HepG2 (cell line): Measurements from ENCODE around the gene DGKB. TPM values are rescaled to one million over a fixed set of nuclear protein-coding genes. Genes with fewer than 3 reads are reported as not detected.

Experiments used
- ATAC-seq: fragments of 200-7000 bp; cut with Tn5 transposase; 3 replicates; pipeline ENCODE4 v1.9.1; 2020; ENCODE audit warnings: mild to moderate bottlenecking, moderate library complexity
- BruUV-seq: library from RNA; stranded (reverse); fragments of 400-500 nt; replicated peaks from 2 replicates; lab custom pipeline; 2021; lab: Mats Ljungman, UMichigan
- CTCF ChIA-PET: fragments of 300-600 bp; formaldehyde crosslinking; extraction: SDS; loops from one replicate; lab custom pipeline; 2021; ENCODE audit warnings: low total read pairs, inconsistent platforms, low intra/inter-chr PET ratio; lab: Yijun Ruan, JAX
- POLR2A ChIA-PET: fragments of 350-600 bp; sonication (Branson Sonifier 250); formaldehyde crosslinking; loops from one replicate; lab custom pipeline; 2020; ENCODE audit warnings: antibody characterized with exemption, inconsistent platforms; lab: Yijun Ruan, JAX
- DNase-seq: peaks from one replicate; pipeline ENCODE4 v3.0.0-alpha.2; 2015; ENCODE audit warnings: low spot score
- FAIRE-seq: peaks from 3 replicates; lab custom pipeline; 2011; peaks lifted over from hg19 to GRCh38; lab: Jason Lieb, UNC
- H2AFZ ChIP-seq: one replicate; pipeline ENCODE4 v1.6.1; 2011; ENCODE audit warnings: low read length, inconsistent platforms
- H3K27ac ChIP-seq: fragments of 300-600 bp; 3 replicates; pipeline ENCODE4 v1.8.0; 2011; ENCODE audit warnings: mixed run types, mild to moderate bottlenecking, mixed read lengths, low read length, inconsistent platforms; ENCODE audit not compliant: insufficient read depth; ENCODE audit errors: extremely low read length
- H3K27me3 ChIP-seq, 2 experiments: fragments of 200-600 bp in 1 of 2; 2 replicates in 1 of 2; 3 replicates in 1 of 2; pipeline versions ENCODE4 v1.6.0 to v1.8.0; 2011; ENCODE audit warnings: low read length in 2 of 2, mild to moderate bottlenecking in 2 of 2, moderate library complexity in 2 of 2, inconsistent platforms in 1 of 2; ENCODE audit not compliant: insufficient read depth in 2 of 2, control insufficient read depth in 1 of 2
- H3K36me3 ChIP-seq, 2 experiments: fragments of 200-600 bp in 1 of 2; replicated peaks in 1 of 2; 2 replicates in 1 of 2; 3 replicates in 1 of 2; pipeline versions ENCODE4 v1.5.1 to v1.8.0; 2011; ENCODE audit warnings: low read length in 2 of 2, inconsistent platforms in 1 of 2; ENCODE audit not compliant: insufficient read depth in 2 of 2, control insufficient read depth in 1 of 2
- H3K4me1 ChIP-seq: 2 replicates; pipeline ENCODE4 v1.5.1; 2012; ENCODE audit warnings: low read length, inconsistent platforms; ENCODE audit not compliant: insufficient read depth
- H3K4me2 ChIP-seq: 2 replicates; pipeline ENCODE4 v1.6.0; 2011; ENCODE audit warnings: low read depth, low read length, inconsistent platforms
- H3K4me3 ChIP-seq, 3 experiments: fragments of 200-600 bp in 1 of 3; sonication (generic), shearing (Covaris generic) in 1 of 3; replicated peaks in 1 of 3; 2 replicates each; pipeline ENCODE4 v1.5.1; 2011 to 2016; ENCODE audit warnings: low read length in 3 of 3, inconsistent platforms in 2 of 3, low read depth in 2 of 3, mild to moderate bottlenecking in 2 of 3, control low read depth in 1 of 3, mixed read lengths in 1 of 3; ENCODE audit not compliant: insufficient read depth in 1 of 3
- H3K79me2 ChIP-seq: one replicate; pipeline ENCODE4 v1.6.1; 2011; ENCODE audit warnings: low read length, inconsistent platforms; ENCODE audit not compliant: insufficient read depth
- H3K9ac ChIP-seq: 2 replicates; pipeline ENCODE4 v1.6.0; 2011; ENCODE audit warnings: mild to moderate bottlenecking, low read depth, low read length, inconsistent platforms; ENCODE audit not compliant: insufficient read depth
- H3K9me3 ChIP-seq: 2 replicates; pipeline ENCODE4 v1.5.1; 2012; ENCODE audit warnings: mild to moderate bottlenecking, low read length
- H4K20me1 ChIP-seq: 2 replicates; pipeline ENCODE4 v1.6.0; 2011; ENCODE audit warnings: inconsistent platforms, mild to moderate bottlenecking, low read length, moderate library complexity; ENCODE audit not compliant: insufficient read depth
- HCFC1 ChIP-seq: fragments of 150-350 bp; IDR thresholded peaks from 2 replicates; pipeline ENCODE4 v1.6.1; 2014; ENCODE audit warnings: low read depth, low read length
- MBD4 ChIP-seq: IDR thresholded peaks from 2 replicates; pipeline ENCODE4 v1.6.1; 2012; ENCODE audit warnings: low read length, inconsistent platforms, borderline replicate concordance
- TBL1XR1 ChIP-seq: fragments of 150-350 bp; IDR thresholded peaks from 2 replicates; pipeline ENCODE4 v1.6.1; 2014; ENCODE audit warnings: borderline replicate concordance, low read length; ENCODE audit not compliant: partially characterized antibody
- TCF7 ChIP-seq: sonication (generic); IDR thresholded peaks from 2 replicates; pipeline ENCODE4 v1.6.1; 2016; ENCODE audit warnings: antibody characterized with exemption, low read depth
- ZNF24 ChIP-seq: fragments of 450-650 bp; IDR thresholded peaks from 2 replicates; pipeline ENCODE4 v1.6.1; 2017; ENCODE audit warnings: antibody characterized with exemption, mild to moderate bottlenecking
- ZNF781 ChIP-seq: sonication (generic); formaldehyde crosslinking; IDR thresholded peaks from 2 replicates; pipeline ENCODE4 v1.5.1; 2020; ENCODE audit warnings: borderline replicate concordance, mild to moderate bottlenecking, missing genetic modification reagents; ENCODE audit errors: not compliant biosample characterization
- in situ Hi-C: cut with HindIII; loops from 2 replicates; pipeline ENCODE4 v1.10.0; 2017; ENCODE audit warnings: low pct_unique_long_range_greater_than_20kb; ENCODE audit not compliant: extremely low pct_ligation_motif_present
- intact Hi-C: fragments of 100-400 bp; cut with micrococcal nuclease; formaldehyde crosslinking; loops from one replicate; pipeline ENCODE4 v1.10.0; 2022; ENCODE audit not compliant: unreplicated experiment
- polyA plus RNA-seq, 8 experiments: library from polyadenylated mRNA; depleted of rRNA in 3 of 8; stranded (reverse) in 7 of 8; unstranded in 1 of 8; fragments of >200 nt; fragmentation: Illumina TruSeq in 4 of 8; extraction: Trizol in 4 of 8; gene quantifications; 2 replicates each; pipeline versions ENCODE4 v1.2.1 to v1.2.3, GENCODE V29; 2011 to 2016; ENCODE audit warnings: low read depth in 4 of 8, missing spikeins in 1 of 8, mixed read lengths in 1 of 8; ENCODE audit not compliant: insufficient read depth in 1 of 8
- total RNA-seq, 5 experiments: library from RNA; depleted of rRNA; stranded (reverse); fragments of >200 nt; fragmentation: Illumina TruSeq; extraction: Trizol; gene quantifications; 2 replicates each; pipeline ENCODE4 v1.2.3, GENCODE V29; 2016; ENCODE audit warnings: low read depth in 1 of 5
- TF ChIP-seq, protein P1 (sequence below): sonication (generic); formaldehyde crosslinking; IDR thresholded peaks from 2 replicates; pipeline ENCODE4 v1.4.0; 2020; ENCODE audit warnings: missing genetic modification reagents
- TF ChIP-seq, protein P2 (sequence below): sonication (generic); formaldehyde crosslinking; IDR thresholded peaks from 2 replicates; pipeline ENCODE4 v1.5.1; 2020; ENCODE audit warnings: missing genetic modification reagents, mild to moderate bottlenecking, borderline replicate concordance

The DGKB gene
- total and polyA plus RNA-seq, 2 of the 13 experiments (the other 11 are each of a cell fraction or from before 2014, with no cell fraction given), result not detected

DNA sequence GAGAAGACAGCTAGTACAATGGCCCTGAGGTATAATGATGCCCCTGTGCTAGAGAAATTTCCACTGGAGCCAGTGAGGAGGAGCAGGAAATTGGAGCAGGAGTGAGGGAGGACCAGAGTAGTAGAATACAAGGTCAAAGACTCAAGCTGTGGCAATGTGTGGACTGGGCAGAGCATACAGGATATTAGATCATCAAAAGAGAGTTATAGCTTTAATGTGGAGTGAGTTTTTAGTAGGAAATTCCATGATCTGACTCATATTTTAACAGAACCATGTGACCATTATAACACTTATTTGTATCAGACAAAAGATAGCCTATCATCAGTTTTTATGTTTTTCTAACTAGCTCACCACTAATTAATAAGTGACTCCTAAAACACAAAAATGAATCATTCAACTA lies 154.1 kb downstream of the DGKB start:
- in situ Hi-C loops, result no loop called here
- FAIRE-seq, result no peak

More for the DNA sequence above, 154.1 kb downstream of the DGKB start:
- H3K27ac ChIP-seq, result no peak overlapping the region
- intact Hi-C loops, result no loop called here
- H2AFZ ChIP-seq, result no peak overlapping the region
- no peaks in the 10 kb centered on the region for H3K36me3 ChIP-seq
- ChIA-PET POLR2A (no interaction called here), CTCF (no interaction called here)
- H4K20me1 ChIP-seq, result no peaks in the 10 kb centered on the region
- no peaks in the 10 kb centered on the region for H3K79me2 ChIP-seq
- H3K9me3 ChIP-seq, result peaks cover 66% of the 10 kb centered on the region
- no peak for TF ChIP-seq HCFC1
- TF ChIP-seq ZNF781 (CRISPR knock-in tag), result no peak
- no peak for TF ChIP-seq TCF7
- no peak for TF ChIP-seq TBL1XR1
- TF ChIP-seq, protein P1, sequence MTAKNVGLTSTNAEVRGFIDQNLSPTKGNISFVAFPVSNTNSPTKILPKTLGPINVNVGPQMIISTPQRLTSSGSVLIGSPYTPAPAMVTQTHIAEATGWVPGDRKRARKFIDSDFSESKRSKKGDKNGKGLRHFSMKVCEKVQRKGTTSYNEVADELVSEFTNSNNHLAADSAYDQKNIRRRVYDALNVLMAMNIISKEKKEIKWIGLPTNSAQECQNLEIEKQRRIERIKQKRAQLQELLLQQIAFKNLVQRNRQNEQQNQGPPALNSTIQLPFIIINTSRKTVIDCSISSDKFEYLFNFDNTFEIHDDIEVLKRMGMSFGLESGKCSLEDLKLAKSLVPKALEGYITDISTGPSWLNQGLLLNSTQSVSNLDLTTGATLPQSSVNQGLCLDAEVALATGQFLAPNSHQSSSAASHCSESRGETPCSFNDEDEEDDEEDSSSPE (CRISPR knock-in tag), result no peak
- TF ChIP-seq, protein P2, sequence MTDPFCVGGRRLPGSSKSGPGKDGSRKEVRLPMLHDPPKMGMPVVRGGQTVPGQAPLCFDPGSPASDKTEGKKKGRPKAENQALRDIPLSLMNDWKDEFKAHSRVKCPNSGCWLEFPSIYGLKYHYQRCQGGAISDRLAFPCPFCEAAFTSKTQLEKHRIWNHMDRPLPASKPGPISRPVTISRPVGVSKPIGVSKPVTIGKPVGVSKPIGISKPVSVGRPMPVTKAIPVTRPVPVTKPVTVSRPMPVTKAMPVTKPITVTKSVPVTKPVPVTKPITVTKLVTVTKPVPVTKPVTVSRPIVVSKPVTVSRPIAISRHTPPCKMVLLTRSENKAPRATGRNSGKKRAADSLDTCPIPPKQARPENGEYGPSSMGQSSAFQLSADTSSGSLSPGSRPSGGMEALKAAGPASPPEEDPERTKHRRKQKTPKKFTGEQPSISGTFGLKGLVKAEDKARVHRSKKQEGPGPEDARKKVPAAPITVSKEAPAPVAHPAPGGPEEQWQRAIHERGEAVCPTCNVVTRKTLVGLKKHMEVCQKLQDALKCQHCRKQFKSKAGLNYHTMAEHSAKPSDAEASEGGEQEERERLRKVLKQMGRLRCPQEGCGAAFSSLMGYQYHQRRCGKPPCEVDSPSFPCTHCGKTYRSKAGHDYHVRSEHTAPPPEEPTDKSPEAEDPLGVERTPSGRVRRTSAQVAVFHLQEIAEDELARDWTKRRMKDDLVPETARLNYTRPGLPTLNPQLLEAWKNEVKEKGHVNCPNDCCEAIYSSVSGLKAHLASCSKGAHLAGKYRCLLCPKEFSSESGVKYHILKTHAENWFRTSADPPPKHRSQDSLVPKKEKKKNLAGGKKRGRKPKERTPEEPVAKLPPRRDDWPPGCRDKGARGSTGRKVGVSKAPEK (CRISPR knock-in tag), result no peak
- no peak for TF ChIP-seq MBD4
- TF ChIP-seq ZNF24, result no peak
- TF ChIP-seq, all 625 proteins: peak for 0
- no peak overlapping the region for H3K4me2 ChIP-seq
- no TSS peak for BruUV-seq
- DNase-seq (no peak), ATAC-seq (no peak)
- no peak overlapping the region for H3K9ac ChIP-seq
- H3K4me1 ChIP-seq, result no peaks in the 10 kb centered on the region
- no peak overlapping the region for H3K4me3 ChIP-seq
- no peaks in the 10 kb centered on the region for H3K27me3 ChIP-seq
